HEK293 (cell line): ENCODE data around the gene NOPCHAP1.

ENCODE experiments used
- CTCF ChIP-seq: fragments of 450-650 bp; formaldehyde crosslinking; IDR thresholded peaks from 2 replicates; pipeline ENCODE4 v1.5.1; 2016; ENCODE audit warnings: missing biosample characterization, missing genetic modification characterization
- FEZF1 ChIP-seq: fragments of 450-650 bp; formaldehyde crosslinking; IDR thresholded peaks from 2 replicates; pipeline ENCODE4 v1.5.1; 2016; ENCODE audit warnings: missing biosample characterization, missing genetic modification characterization
- GFI1B ChIP-seq: fragments of 450-650 bp; formaldehyde crosslinking; IDR thresholded peaks from 2 replicates; pipeline ENCODE4 v1.5.1; 2016; ENCODE audit warnings: missing biosample characterization, missing genetic modification characterization
- HOXA7 ChIP-seq: sonication (generic); formaldehyde crosslinking; IDR thresholded peaks from 2 replicates; pipeline ENCODE4 v1.8.1; 2022; ENCODE audit warnings: missing genetic modification reagents, borderline replicate concordance
- HOXC10 ChIP-seq: sonication (generic); formaldehyde crosslinking; IDR thresholded peaks from 2 replicates; pipeline ENCODE4 v1.8.1; 2023; ENCODE audit warnings: mild to moderate bottlenecking, missing genetic modification reagents
- KLF10 ChIP-seq: fragments of 450-650 bp; IDR thresholded peaks from 2 replicates; pipeline ENCODE4 v1.5.1; 2018; ENCODE audit warnings: missing biosample characterization, mild to moderate bottlenecking, missing genetic modification characterization
- MZF1 ChIP-seq: fragments of 450-650 bp; formaldehyde crosslinking; IDR thresholded peaks from 2 replicates; pipeline ENCODE4 v1.5.1; 2017; ENCODE audit warnings: missing biosample characterization, missing genetic modification characterization, borderline replicate concordance
- PRDM1 ChIP-seq: fragments of 450-650 bp; formaldehyde crosslinking; IDR thresholded peaks from 2 replicates; pipeline ENCODE4; 2016; ENCODE audit warnings: missing biosample characterization, missing genetic modification characterization
- TCF7L2 ChIP-seq: IDR thresholded peaks from 2 replicates; pipeline ENCODE4 v1.6.1; 2011; ENCODE audit warnings: low read depth, mild to moderate bottlenecking, inconsistent platforms, low read length, moderate library complexity, borderline replicate concordance
- ZBTB44 ChIP-seq: fragments of 450-650 bp; IDR thresholded peaks from 2 replicates; pipeline ENCODE4 v1.5.1; 2018; ENCODE audit warnings: missing biosample characterization, mild to moderate bottlenecking, missing genetic modification characterization
- ZBTB8A ChIP-seq: fragments of 450-650 bp; formaldehyde crosslinking; IDR thresholded peaks from 2 replicates; pipeline ENCODE4 v1.5.1; 2016; ENCODE audit warnings: missing biosample characterization, missing genetic modification characterization
- ZNF10 ChIP-seq: fragments of 450-650 bp; formaldehyde crosslinking; IDR thresholded peaks from 2 replicates; pipeline ENCODE4 v1.5.1; 2017; ENCODE audit warnings: missing biosample characterization, missing genetic modification characterization
- ZNF174 ChIP-seq: fragments of 450-650 bp; formaldehyde crosslinking; IDR thresholded peaks from 2 replicates; pipeline ENCODE4 v1.5.0; 2017; ENCODE audit warnings: missing biosample characterization, mild to moderate bottlenecking, missing genetic modification characterization
- ZNF18 ChIP-seq: fragments of 450-650 bp; formaldehyde crosslinking; IDR thresholded peaks from 2 replicates; pipeline ENCODE4 v1.5.1; 2016; ENCODE audit warnings: missing biosample characterization, missing genetic modification characterization
- ZNF266 ChIP-seq: fragments of 450-650 bp; formaldehyde crosslinking; IDR thresholded peaks from 2 replicates; pipeline ENCODE4 v1.5.1; 2016; ENCODE audit warnings: missing biosample characterization, missing genetic modification characterization, low read depth
- ZNF433 ChIP-seq: fragments of 450-650 bp; formaldehyde crosslinking; IDR thresholded peaks from 2 replicates; pipeline ENCODE4 v1.5.1; 2016; ENCODE audit warnings: missing biosample characterization, missing genetic modification characterization, low read depth
- ZNF514 ChIP-seq: fragments of 450-650 bp; formaldehyde crosslinking; IDR thresholded peaks from 2 replicates; pipeline ENCODE4 v1.5.1; 2016; ENCODE audit warnings: missing biosample characterization, missing genetic modification characterization
- ZNF555 ChIP-seq: fragments of 450-650 bp; formaldehyde crosslinking; conservative IDR thresholded peaks from 2 replicates; pipeline ENCODE4 v1.5.1; 2017; ENCODE audit warnings: missing biosample characterization, mild to moderate bottlenecking, missing genetic modification characterization, inconsistent platforms
- ZNF560 ChIP-seq: fragments of 450-650 bp; formaldehyde crosslinking; IDR thresholded peaks from 2 replicates; pipeline ENCODE4 v1.5.1; 2017; ENCODE audit warnings: missing biosample characterization, missing genetic modification characterization, borderline replicate concordance
- ZNF571 ChIP-seq: fragments of 450-650 bp; formaldehyde crosslinking; IDR thresholded peaks from 2 replicates; pipeline ENCODE4 v1.5.0; 2017; ENCODE audit warnings: missing biosample characterization, missing genetic modification characterization
- ZNF624 ChIP-seq: fragments of 450-650 bp; formaldehyde crosslinking; IDR thresholded peaks from 2 replicates; pipeline ENCODE4 v1.5.1; 2017; ENCODE audit warnings: missing biosample characterization, missing genetic modification characterization
- ZNF747 ChIP-seq: fragments of 450-650 bp; formaldehyde crosslinking; IDR thresholded peaks from 2 replicates; pipeline ENCODE4 v1.5.1; 2016; ENCODE audit warnings: missing biosample characterization, missing genetic modification characterization
- ZNF830 ChIP-seq: fragments of 450-650 bp; IDR thresholded peaks from 2 replicates; pipeline ENCODE4 v1.5.0; 2018; ENCODE audit warnings: missing biosample characterization, missing genetic modification characterization, low read depth, mild to moderate bottlenecking, moderate library complexity
- TF ChIP-seq, protein P1 (sequence below): fragments of 450-650 bp; formaldehyde crosslinking; IDR thresholded peaks from 2 replicates; pipeline ENCODE4 v1.5.1; 2016; ENCODE audit warnings: missing biosample characterization, missing genetic modification characterization, borderline replicate concordance
- TF ChIP-seq, protein P2 (sequence below): fragments of 450-650 bp; formaldehyde crosslinking; IDR thresholded peaks from 2 replicates; pipeline ENCODE4 v1.5.1; 2016; ENCODE audit warnings: missing biosample characterization, missing genetic modification characterization
- TF ChIP-seq, protein P3 (sequence below): fragments of 450-650 bp; formaldehyde crosslinking; IDR thresholded peaks from 2 replicates; pipeline ENCODE4 v1.5.1; 2016; ENCODE audit warnings: missing biosample characterization, missing genetic modification characterization
- TF ChIP-seq, protein P4 (sequence below): fragments of 450-650 bp; formaldehyde crosslinking; optimal IDR thresholded peaks from 2 replicates; pipeline ENCODE3; 2016; ENCODE audit warnings: missing biosample characterization, mild to moderate bottlenecking, missing genetic modification characterization
- TF ChIP-seq, protein P5 (sequence below): fragments of 450-650 bp; formaldehyde crosslinking; IDR thresholded peaks from 2 replicates; pipeline ENCODE4 v1.5.1; 2016; ENCODE audit warnings: missing biosample characterization, missing genetic modification characterization

NOPCHAP1 gene

DNA sequence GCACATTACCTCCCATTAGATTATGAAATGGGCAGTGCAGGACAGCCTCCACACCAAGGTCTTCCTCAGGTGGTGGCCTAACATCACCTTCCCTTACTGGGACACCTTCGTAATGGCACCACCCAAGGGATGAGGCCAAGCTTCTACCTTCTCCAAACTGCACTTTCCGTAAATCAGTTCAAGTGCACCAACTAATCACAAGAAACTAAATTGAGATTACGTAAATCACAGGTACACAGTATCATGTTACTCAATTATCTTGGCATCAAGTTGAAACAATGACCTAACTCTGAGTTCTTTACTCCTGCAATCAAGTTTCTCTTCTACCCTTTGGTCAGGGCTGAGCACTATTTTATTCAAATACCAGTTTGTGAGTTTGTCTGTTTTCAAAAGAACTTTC, 41.9 kb upstream of the NOPCHAP1 start (continued):
- no peak for TF ChIP-seq ZNF560 (tag by site-specific recombination)
- TF ChIP-seq, protein P1, sequence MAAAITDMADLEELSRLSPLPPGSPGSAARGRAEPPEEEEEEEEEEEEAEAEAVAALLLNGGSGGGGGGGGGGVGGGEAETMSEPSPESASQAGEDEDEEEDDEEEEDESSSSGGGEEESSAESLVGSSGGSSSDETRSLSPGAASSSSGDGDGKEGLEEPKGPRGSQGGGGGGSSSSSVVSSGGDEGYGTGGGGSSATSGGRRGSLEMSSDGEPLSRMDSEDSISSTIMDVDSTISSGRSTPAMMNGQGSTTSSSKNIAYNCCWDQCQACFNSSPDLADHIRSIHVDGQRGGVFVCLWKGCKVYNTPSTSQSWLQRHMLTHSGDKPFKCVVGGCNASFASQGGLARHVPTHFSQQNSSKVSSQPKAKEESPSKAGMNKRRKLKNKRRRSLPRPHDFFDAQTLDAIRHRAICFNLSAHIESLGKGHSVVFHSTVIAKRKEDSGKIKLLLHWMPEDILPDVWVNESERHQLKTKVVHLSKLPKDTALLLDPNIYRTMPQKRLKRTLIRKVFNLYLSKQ (tag by site-specific recombination), result no peak
- TF ChIP-seq ZNF830, result no peak
- TF ChIP-seq KLF10 (tag by site-specific recombination), result no peak
- no peak for TF ChIP-seq ZNF266 (tag by site-specific recombination)
- no peak for TF ChIP-seq ZBTB8A
- TF ChIP-seq ZNF747 (tag by site-specific recombination), result no peak
- no peak for TF ChIP-seq MZF1 (tag by site-specific recombination)
- peak; percentile 44; the same call in 1 of the 2 replicates for TF ChIP-seq PRDM1 (tag by site-specific recombination)
- no peak for TF ChIP-seq ZNF514 (tag by site-specific recombination)
- TF ChIP-seq, protein P2, sequence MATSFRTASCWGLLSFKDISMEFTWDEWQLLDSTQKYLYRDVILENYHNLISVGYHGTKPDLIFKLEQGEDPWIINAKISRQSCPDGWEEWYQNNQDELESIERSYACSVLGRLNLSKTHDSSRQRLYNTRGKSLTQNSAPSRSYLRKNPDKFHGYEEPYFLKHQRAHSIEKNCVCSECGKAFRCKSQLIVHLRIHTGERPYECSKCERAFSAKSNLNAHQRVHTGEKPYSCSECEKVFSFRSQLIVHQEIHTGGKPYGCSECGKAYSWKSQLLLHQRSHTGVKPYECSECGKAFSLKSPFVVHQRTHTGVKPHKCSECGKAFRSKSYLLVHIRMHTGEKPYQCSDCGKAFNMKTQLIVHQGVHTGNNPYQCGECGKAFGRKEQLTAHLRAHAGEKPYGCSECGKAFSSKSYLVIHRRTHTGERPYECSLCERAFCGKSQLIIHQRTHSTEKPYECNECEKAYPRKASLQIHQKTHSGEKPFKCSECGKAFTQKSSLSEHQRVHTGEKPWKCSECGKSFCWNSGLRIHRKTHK, result no peak
- no peak for TF ChIP-seq ZNF555 (tag by site-specific recombination)
- TF ChIP-seq, protein P3, sequence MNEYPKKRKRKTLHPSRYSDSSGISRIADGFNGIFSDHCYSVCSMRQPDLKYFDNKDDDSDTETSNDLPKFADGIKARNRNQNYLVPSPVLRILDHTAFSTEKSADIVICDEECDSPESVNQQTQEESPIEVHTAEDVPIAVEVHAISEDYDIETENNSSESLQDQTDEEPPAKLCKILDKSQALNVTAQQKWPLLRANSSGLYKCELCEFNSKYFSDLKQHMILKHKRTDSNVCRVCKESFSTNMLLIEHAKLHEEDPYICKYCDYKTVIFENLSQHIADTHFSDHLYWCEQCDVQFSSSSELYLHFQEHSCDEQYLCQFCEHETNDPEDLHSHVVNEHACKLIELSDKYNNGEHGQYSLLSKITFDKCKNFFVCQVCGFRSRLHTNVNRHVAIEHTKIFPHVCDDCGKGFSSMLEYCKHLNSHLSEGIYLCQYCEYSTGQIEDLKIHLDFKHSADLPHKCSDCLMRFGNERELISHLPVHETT (tag by site-specific recombination), result 0 out of 2 replicates have a peak, but pooled peaks have one; percentile 16
- no peak for TF ChIP-seq ZBTB44 (tag by site-specific recombination)
- no peak for TF ChIP-seq HOXC10 (CRISPR knock-in tag)
- TF ChIP-seq ZNF10 (tag by site-specific recombination), result no peak
- TF ChIP-seq, protein P4, sequence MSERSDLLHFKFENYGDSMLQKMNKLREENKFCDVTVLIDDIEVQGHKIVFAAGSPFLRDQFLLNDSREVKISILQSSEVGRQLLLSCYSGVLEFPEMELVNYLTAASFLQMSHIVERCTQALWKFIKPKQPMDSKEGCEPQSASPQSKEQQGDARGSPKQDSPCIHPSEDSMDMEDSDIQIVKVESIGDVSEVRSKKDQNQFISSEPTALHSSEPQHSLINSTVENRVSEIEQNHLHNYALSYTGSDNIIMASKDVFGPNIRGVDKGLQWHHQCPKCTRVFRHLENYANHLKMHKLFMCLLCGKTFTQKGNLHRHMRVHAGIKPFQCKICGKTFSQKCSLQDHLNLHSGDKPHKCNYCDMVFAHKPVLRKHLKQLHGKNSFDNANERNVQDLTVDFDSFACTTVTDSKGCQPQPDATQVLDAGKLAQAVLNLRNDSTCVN, result no peak
- TF ChIP-seq, protein P5, sequence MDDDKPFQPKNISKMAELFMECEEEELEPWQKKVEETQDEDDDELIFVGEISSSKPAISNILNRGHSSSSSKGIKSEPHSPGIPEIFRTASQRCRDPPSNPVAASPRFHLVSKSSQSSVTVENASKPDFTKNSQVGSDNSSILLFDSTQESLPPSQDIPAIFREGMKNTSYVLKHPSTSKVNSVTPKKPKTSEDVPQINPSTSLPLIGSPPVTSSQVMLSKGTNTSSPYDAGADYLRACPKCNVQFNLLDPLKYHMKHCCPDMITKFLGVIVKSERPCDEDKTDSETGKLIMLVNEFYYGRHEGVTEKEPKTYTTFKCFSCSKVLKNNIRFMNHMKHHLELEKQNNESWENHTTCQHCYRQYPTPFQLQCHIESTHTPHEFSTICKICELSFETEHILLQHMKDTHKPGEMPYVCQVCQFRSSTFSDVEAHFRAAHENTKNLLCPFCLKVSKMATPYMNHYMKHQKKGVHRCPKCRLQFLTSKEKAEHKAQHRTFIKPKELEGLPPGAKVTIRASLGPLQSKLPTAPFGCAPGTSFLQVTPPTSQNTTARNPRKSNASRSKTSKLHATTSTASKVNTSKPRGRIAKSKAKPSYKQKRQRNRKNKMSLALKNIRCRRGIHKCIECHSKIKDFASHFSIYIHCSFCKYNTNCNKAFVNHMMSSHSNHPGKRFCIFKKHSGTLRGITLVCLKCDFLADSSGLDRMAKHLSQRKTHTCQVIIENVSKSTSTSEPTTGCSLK (tag by site-specific recombination), result no peak
- no peak for TF ChIP-seq FEZF1
- TF ChIP-seq HOXA7 (CRISPR knock-in tag), result no peak
- TF ChIP-seq ZNF624 (tag by site-specific recombination), result no peak
- peak; percentile 78; the same call in 1 of the 2 replicates for TF ChIP-seq GFI1B (tag by site-specific recombination)
- no peak for TF ChIP-seq ZNF18 (tag by site-specific recombination)
- TF ChIP-seq ZNF571 (tag by site-specific recombination), result no peak
- no peak for TF ChIP-seq ZNF174 (tag by site-specific recombination)
- TF ChIP-seq CTCF (tag by site-specific recombination), result no peak
- TF ChIP-seq TCF7L2, result no peak
- no peak for TF ChIP-seq ZNF433
